ENCODE measurements around the gene PCDH12. TPM values are rescaled to one million over a fixed set of nuclear protein-coding genes. Genes with fewer than 3 reads are reported as not detected.

The PCDH12 gene
- total and polyA plus RNA-seq, 10 of the 15 experiments (the other 5 are each of a cell fraction or from before 2014, with no cell fraction given) = 0.01 to 0.14 (median 0.06) TPM; not detected in 4

DNA sequence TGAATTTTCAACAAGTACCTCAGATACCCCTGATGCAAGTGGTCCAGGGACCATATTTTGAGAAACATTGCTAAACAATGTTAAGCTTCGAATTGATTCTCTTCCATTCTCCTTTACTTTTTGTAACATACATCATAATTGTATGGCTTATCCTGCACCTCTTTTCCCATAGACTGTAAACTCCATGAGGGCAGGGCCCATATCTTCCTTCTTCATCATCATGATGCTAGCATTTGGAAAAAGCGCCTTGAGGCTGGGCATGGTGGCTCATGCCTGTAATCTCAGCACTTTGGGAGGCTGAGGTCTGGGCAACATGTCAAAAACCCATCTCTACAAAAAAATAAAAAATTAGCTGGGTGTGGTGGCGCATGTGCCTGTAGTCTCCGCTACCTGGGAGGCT, 48.8 kb downstream of the PCDH12 start (continued):
- TF ChIP-seq, protein P1, sequence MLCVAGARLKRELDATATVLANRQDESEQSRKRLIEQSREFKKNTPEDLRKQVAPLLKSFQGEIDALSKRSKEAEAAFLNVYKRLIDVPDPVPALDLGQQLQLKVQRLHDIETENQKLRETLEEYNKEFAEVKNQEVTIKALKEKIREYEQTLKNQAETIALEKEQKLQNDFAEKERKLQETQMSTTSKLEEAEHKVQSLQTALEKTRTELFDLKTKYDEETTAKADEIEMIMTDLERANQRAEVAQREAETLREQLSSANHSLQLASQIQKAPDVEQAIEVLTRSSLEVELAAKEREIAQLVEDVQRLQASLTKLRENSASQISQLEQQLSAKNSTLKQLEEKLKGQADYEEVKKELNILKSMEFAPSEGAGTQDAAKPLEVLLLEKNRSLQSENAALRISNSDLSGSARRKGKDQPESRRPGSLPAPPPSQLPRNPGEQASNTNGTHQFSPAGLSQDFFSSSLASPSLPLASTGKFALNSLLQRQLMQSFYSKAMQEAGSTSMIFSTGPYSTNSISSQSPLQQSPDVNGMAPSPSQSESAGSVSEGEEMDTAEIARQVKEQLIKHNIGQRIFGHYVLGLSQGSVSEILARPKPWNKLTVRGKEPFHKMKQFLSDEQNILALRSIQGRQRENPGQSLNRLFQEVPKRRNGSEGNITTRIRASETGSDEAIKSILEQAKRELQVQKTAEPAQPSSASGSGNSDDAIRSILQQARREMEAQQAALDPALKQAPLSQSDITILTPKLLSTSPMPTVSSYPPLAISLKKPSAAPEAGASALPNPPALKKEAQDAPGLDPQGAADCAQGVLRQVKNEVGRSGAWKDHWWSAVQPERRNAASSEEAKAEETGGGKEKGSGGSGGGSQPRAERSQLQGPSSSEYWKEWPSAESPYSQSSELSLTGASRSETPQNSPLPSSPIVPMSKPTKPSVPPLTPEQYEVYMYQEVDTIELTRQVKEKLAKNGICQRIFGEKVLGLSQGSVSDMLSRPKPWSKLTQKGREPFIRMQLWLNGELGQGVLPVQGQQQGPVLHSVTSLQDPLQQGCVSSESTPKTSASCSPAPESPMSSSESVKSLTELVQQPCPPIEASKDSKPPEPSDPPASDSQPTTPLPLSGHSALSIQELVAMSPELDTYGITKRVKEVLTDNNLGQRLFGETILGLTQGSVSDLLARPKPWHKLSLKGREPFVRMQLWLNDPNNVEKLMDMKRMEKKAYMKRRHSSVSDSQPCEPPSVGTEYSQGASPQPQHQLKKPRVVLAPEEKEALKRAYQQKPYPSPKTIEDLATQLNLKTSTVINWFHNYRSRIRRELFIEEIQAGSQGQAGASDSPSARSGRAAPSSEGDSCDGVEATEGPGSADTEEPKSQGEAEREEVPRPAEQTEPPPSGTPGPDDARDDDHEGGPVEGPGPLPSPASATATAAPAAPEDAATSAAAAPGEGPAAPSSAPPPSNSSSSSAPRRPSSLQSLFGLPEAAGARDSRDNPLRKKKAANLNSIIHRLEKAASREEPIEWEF (IDR thresholded peaks at IDR 0.05; ENCODE audit: insufficient replicate concordance, low read depth, low read length) = no peak
- TF ChIP-seq ETV6 (conservative IDR thresholded peaks at IDR 0.05 in 1 of 2, IDR thresholded peaks at IDR 0.05 in 1 of 2; ENCODE audit: borderline replicate concordance in 1 of 2, low read depth in 1 of 2) (no peak), SIN3A (IDR thresholded peaks at IDR 0.05; ENCODE audit: low read depth, low read length) (no peak), CHD1 (IDR thresholded peaks at IDR 0.05; ENCODE audit: low read depth, low read length) (no peak), EP300 (IDR thresholded peaks at IDR 0.05; ENCODE audit: borderline replicate concordance in 1 of 2, control insufficient read depth in 1 of 2, low read depth in 2 of 2, low read length in 2 of 2) (no peak), NBN (IDR thresholded peaks at IDR 0.05) (no peak), HCFC1 (IDR thresholded peaks at IDR 0.05; ENCODE audit: low read length) (no peak)
- TF ChIP-seq, protein P2, sequence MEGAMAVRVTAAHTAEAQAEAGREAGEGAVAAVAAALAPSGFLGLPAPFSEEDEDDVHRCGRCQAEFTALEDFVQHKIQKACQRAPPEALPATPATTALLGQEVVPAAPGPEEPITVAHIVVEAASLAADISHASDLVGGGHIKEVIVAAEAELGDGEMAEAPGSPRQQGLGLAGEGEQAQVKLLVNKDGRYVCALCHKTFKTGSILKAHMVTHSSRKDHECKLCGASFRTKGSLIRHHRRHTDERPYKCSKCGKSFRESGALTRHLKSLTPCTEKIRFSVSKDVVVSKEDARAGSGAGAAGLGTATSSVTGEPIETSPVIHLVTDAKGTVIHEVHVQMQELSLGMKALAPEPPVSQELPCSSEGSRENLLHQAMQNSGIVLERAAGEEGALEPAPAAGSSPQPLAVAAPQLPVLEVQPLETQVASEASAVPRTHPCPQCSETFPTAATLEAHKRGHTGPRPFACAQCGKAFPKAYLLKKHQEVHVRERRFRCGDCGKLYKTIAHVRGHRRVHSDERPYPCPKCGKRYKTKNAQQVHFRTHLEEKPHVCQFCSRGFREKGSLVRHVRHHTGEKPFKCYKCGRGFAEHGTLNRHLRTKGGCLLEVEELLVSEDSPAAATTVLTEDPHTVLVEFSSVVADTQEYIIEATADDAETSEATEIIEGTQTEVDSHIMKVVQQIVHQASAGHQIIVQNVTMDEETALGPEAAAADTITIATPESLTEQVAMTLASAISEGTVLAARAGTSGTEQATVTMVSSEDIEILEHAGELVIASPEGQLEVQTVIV (IDR thresholded peaks at IDR 0.05; ENCODE audit: borderline replicate concordance, partially characterized antibody) = no peak
- TF ChIP-seq, protein P3, sequence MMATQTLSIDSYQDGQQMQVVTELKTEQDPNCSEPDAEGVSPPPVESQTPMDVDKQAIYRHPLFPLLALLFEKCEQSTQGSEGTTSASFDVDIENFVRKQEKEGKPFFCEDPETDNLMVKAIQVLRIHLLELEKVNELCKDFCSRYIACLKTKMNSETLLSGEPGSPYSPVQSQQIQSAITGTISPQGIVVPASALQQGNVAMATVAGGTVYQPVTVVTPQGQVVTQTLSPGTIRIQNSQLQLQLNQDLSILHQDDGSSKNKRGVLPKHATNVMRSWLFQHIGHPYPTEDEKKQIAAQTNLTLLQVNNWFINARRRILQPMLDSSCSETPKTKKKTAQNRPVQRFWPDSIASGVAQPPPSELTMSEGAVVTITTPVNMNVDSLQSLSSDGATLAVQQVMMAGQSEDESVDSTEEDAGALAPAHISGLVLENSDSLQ (IDR thresholded peaks at IDR 0.05) = no peak
- TF ChIP-seq, protein P4, sequence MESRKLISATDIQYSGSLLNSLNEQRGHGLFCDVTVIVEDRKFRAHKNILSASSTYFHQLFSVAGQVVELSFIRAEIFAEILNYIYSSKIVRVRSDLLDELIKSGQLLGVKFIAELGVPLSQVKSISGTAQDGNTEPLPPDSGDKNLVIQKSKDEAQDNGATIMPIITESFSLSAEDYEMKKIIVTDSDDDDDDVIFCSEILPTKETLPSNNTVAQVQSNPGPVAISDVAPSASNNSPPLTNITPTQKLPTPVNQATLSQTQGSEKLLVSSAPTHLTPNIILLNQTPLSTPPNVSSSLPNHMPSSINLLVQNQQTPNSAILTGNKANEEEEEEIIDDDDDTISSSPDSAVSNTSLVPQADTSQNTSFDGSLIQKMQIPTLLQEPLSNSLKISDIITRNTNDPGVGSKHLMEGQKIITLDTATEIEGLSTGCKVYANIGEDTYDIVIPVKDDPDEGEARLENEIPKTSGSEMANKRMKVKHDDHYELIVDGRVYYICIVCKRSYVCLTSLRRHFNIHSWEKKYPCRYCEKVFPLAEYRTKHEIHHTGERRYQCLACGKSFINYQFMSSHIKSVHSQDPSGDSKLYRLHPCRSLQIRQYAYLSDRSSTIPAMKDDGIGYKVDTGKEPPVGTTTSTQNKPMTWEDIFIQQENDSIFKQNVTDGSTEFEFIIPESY (IDR thresholded peaks at IDR 0.05) = no peak
- TF ChIP-seq, protein P5, sequence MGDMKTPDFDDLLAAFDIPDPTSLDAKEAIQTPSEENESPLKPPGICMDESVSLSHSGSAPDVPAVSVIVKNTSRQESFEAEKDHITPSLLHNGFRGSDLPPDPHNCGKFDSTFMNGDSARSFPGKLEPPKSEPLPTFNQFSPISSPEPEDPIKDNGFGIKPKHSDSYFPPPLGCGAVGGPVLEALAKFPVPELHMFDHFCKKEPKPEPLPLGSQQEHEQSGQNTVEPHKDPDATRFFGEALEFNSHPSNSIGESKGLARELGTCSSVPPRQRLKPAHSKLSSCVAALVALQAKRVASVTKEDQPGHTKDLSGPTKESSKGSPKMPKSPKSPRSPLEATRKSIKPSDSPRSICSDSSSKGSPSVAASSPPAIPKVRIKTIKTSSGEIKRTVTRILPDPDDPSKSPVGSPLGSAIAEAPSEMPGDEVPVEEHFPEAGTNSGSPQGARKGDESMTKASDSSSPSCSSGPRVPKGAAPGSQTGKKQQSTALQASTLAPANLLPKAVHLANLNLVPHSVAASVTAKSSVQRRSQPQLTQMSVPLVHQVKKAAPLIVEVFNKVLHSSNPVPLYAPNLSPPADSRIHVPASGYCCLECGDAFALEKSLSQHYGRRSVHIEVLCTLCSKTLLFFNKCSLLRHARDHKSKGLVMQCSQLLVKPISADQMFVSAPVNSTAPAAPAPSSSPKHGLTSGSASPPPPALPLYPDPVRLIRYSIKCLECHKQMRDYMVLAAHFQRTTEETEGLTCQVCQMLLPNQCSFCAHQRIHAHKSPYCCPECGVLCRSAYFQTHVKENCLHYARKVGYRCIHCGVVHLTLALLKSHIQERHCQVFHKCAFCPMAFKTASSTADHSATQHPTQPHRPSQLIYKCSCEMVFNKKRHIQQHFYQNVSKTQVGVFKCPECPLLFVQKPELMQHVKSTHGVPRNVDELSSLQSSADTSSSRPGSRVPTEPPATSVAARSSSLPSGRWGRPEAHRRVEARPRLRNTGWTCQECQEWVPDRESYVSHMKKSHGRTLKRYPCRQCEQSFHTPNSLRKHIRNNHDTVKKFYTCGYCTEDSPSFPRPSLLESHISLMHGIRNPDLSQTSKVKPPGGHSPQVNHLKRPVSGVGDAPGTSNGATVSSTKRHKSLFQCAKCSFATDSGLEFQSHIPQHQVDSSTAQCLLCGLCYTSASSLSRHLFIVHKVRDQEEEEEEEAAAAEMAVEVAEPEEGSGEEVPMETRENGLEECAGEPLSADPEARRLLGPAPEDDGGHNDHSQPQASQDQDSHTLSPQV (IDR thresholded peaks at IDR 0.05) = no peak
- TF ChIP-seq, protein P6, sequence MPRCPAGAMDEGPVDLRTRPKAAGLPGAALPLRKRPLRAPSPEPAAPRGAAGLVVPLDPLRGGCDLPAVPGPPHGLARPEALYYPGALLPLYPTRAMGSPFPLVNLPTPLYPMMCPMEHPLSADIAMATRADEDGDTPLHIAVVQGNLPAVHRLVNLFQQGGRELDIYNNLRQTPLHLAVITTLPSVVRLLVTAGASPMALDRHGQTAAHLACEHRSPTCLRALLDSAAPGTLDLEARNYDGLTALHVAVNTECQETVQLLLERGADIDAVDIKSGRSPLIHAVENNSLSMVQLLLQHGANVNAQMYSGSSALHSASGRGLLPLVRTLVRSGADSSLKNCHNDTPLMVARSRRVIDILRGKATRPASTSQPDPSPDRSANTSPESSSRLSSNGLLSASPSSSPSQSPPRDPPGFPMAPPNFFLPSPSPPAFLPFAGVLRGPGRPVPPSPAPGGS (IDR thresholded peaks at IDR 0.05; ENCODE audit: borderline replicate concordance, insufficient read depth, low read depth, low read length, poor library complexity, severe bottlenecking) = no peak
